ENCODE data around the gene FBXO36. TPM values are rescaled to one million over a fixed set of nuclear protein-coding genes. Genes with fewer than 3 reads are reported as not detected.

Gene FBXO36
- total and polyA plus RNA-seq, 2 of the 4 experiments (the other 2 are of a cell fraction): 1.3 to 2.2 TPM

DNA sequence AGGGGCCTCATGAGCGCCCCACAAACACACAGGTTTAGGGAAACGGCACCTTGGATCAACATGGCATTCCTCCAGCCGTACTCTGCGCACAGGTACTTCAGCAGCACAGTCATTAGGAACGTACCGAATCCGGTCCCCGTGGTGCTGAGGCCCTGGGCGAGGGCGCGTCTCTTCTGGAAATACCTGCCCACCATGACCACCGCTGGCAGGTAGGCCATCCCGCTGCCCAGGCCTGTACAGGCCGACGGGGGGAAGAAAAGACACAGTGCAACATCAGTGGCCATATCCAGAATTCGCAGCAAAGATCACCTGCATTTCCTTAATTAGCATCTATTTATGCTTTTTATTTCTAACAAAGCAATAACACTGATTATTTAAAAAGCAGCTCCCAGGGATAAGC, 124.2 kb downstream of the FBXO36 start:
- Histone ChIP-seq H3K79me1 (ENCODE audit: low read depth in 1 of 2, low read length in 2 of 2) (no peaks in the 10 kb centered on the region), H3K4me3 (ENCODE audit: insufficient read depth, low read depth, low read length) (no peak overlapping the region), H3K36me3 (ENCODE audit: control insufficient read depth, insufficient read depth, low read length) (no peaks in the 10 kb centered on the region), H3K4ac (ENCODE audit: low read depth, low read length) (no peak overlapping the region), H3K23ac (ENCODE audit: low read depth, low read length) (no peak overlapping the region), H2AK9ac (replicated peaks; ENCODE audit: low read depth, low read length, poor library complexity) (no peak overlapping the region), H2AK5ac (ENCODE audit: low read depth, low read length) (no peak overlapping the region), H2BK120ac (ENCODE audit: low read depth, low read length) (no peak overlapping the region), H4K20me1 (ENCODE audit: insufficient read depth, low read length) (no peaks in the 10 kb centered on the region), H3K56ac (ENCODE audit: extremely low read depth, insufficient read depth, low read length) (no peak overlapping the region), H3K14ac (replicated peaks; ENCODE audit: low read depth, low read length) (no peak overlapping the region), H2AFZ (replicated peaks; ENCODE audit: low read length, poor library complexity) (no peak overlapping the region), H3K9me1 (ENCODE audit: insufficient read depth, low read length) (no peaks in the 10 kb centered on the region), H4K8ac (ENCODE audit: low read depth in 2 of 2, low read length in 2 of 2) (no peak overlapping the region), H3K4me2 (ENCODE audit: low read depth, low read length) (no peak overlapping the region), H2BK5ac (ENCODE audit: low read depth, low read length, poor library complexity, severe bottlenecking) (no peak overlapping the region), H3K9ac (ENCODE audit: low read depth, low read length) (no peak overlapping the region), H3K27me3 (ENCODE audit: control insufficient read depth, insufficient read depth, low read length) (no peaks in the 10 kb centered on the region), H3K27ac (ENCODE audit: insufficient read depth, low read length) (no peak overlapping the region), H3K9me3 (ENCODE audit: control insufficient read depth, insufficient read depth, low read length) (no peaks in the 10 kb centered on the region), H2BK20ac (ENCODE audit: low read depth, low read length) (no peak overlapping the region), H3K18ac (ENCODE audit: low read depth, low read length) (no peak overlapping the region), H4K91ac (ENCODE audit: insufficient read depth, low read depth, low read length) (no peak overlapping the region), H3K4me1 (ENCODE audit: control insufficient read depth, insufficient read depth, low read length) (no peaks in the 10 kb centered on the region), H4K5ac (ENCODE audit: low read depth, low read length) (no peak overlapping the region), H2BK15ac (ENCODE audit: low read depth, low read length) (no peak overlapping the region)
- CTCF ChIA-PET: no interaction called here
- 98% methylated on average over 9 of the region's 16 CpGs; no CpG with 5 or more reads in 1 of the 2 experiments for WGBS, 2 experiments (ENCODE audit: extremely low coverage in 2 of 2, insufficient read length in 1 of 2)
- intact Hi-C loops (cut with micrococcal nuclease) (no loop called here), dilution Hi-C loops (cut with HindIII; ENCODE audit: low sequenced_read_pairs, unreplicated experiment) (no loop called here), in situ Hi-C loops (cut with MboI; ENCODE audit: low sequenced_read_pairs) (no loop called here)
- ATAC-seq (ENCODE audit: low read depth) (no peak), DNase-seq (no peak)
- TF ChIP-seq MAZ (IDR thresholded peaks at IDR 0.05; ENCODE audit: borderline replicate concordance, low read depth, low read length): no peak
- TF ChIP-seq MAFK (IDR thresholded peaks at IDR 0.05; ENCODE audit: low read depth, low read length): no peak
- TF ChIP-seq, protein P1, sequence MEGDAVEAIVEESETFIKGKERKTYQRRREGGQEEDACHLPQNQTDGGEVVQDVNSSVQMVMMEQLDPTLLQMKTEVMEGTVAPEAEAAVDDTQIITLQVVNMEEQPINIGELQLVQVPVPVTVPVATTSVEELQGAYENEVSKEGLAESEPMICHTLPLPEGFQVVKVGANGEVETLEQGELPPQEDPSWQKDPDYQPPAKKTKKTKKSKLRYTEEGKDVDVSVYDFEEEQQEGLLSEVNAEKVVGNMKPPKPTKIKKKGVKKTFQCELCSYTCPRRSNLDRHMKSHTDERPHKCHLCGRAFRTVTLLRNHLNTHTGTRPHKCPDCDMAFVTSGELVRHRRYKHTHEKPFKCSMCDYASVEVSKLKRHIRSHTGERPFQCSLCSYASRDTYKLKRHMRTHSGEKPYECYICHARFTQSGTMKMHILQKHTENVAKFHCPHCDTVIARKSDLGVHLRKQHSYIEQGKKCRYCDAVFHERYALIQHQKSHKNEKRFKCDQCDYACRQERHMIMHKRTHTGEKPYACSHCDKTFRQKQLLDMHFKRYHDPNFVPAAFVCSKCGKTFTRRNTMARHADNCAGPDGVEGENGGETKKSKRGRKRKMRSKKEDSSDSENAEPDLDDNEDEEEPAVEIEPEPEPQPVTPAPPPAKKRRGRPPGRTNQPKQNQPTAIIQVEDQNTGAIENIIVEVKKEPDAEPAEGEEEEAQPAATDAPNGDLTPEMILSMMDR (conservative IDR thresholded peaks at IDR 0.05; ENCODE audit: low read depth, low read length): no peak
- TF ChIP-seq RAD21 (IDR thresholded peaks at IDR 0.05; ENCODE audit: low read length): no peak
- no peak for TF ChIP-seq SMC3 (IDR thresholded peaks at IDR 0.05; ENCODE audit: low read depth, low read length)
- no peak for TF ChIP-seq BHLHE40 (IDR thresholded peaks at IDR 0.05; ENCODE audit: low read depth, low read length)
- POLR2A ChIA-PET (ENCODE audit: unreplicated experiment): no interaction called here
- no TSS peak for BruUV-seq (replicated peaks)

Data from IMR-90 (cell line).